ENCODE measurements around the gene MAGEC3. TPM values are rescaled to one million over a fixed set of nuclear protein-coding genes. Genes with fewer than 3 reads are reported as not detected.

MAGEC3 gene
- not detected for total RNA-seq

GRCh38 chrX:141838016-141838415 is at the start of gene MAGEC3:
Gene MAGEC3 (plus strand): TSS chrX:141838316. CDS start chrX:141838316, 0 bp downstream.
- ATAC-seq (ENCODE audit: low FRiP score in 2 of 2) (no peak), DNase-seq (no peak)
- TF ChIP-seq EP300 (IDR thresholded peaks at IDR 0.05) = no peak
- no peak for TF ChIP-seq POLR2A (IDR thresholded peaks at IDR 0.05)
- no peak for TF ChIP-seq POLR2AphosphoS5 (IDR thresholded peaks at IDR 0.05)
- TF ChIP-seq CTCF (IDR thresholded peaks at IDR 0.05) = no peak
- no peaks in the 10 kb centered on the region for H3K9me3 ChIP-seq
- WGBS, 2 donors = 78 to 79% methylated on average over 2 of the region's 2 CpGs
- H3K36me3 ChIP-seq = no peaks in the 10 kb centered on the region
- H3K27ac ChIP-seq = no peak within 1 kb of the TSS
- no peaks in the 10 kb centered on the region for H3K27me3 ChIP-seq
- H3K4me1 ChIP-seq = no peaks in the 10 kb centered on the region
- no peak within 1 kb of the TSS for H3K4me3 ChIP-seq

- DNase-seq (no peak), ATAC-seq (ENCODE audit: low FRiP score in 2 of 2) (no peak)
- H3K27me3 ChIP-seq = no peaks in the 10 kb centered on the region
- H3K9me3 ChIP-seq = no peaks in the 10 kb centered on the region
- WGBS, 2 donors = 75 to 81% methylated on average over 2 of the region's 2 CpGs
- TF ChIP-seq POLR2A (IDR thresholded peaks at IDR 0.05) (no peak), POLR2AphosphoS5 (IDR thresholded peaks at IDR 0.05) (no peak), EP300 (IDR thresholded peaks at IDR 0.05) (no peak), CTCF (IDR thresholded peaks at IDR 0.05) (no peak)
- no peaks in the 10 kb centered on the region for H3K4me1 ChIP-seq
- no peak overlapping the region for H3K27ac ChIP-seq
- no peak overlapping the region for H3K4me3 ChIP-seq
- no peaks in the 10 kb centered on the region for H3K36me3 ChIP-seq
Observed at GRCh38 chrX:141791856-141792255, 46.3 kb upstream of the MAGEC3 start.

DNA sequence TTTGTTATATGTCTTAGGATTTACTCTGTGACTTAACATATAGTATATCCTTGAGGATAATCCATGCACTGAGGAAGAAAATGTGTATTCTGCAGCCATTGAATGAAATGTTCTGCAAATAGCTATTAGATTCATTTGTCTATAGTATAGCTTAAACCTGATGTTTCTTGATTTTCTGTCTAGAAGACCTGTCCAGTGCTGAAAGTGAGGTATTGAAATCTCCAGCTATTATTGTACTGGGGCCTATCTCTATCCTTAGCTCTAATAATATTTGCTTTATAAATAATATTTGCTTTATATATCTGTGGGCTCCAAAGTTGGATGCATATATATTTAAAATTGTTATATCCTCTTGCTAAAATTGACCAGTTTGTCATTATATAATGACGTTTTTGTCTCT is 26.7 kb upstream of the MAGEC3 start:
- no peak for TF ChIP-seq EP300 (IDR thresholded peaks at IDR 0.05)
- TF ChIP-seq CTCF (IDR thresholded peaks at IDR 0.05) = no peak
- TF ChIP-seq POLR2AphosphoS5 (IDR thresholded peaks at IDR 0.05) = no peak
- no peak for TF ChIP-seq POLR2A (IDR thresholded peaks at IDR 0.05)
- Histone ChIP-seq H3K4me3 (no peak overlapping the region), H3K36me3 (no peaks in the 10 kb centered on the region), H3K27ac (no peak overlapping the region), H3K9me3 (no peaks in the 10 kb centered on the region), H3K27me3 (no peaks in the 10 kb centered on the region), H3K4me1 (no peaks in the 10 kb centered on the region)
- DNase-seq (no peak), ATAC-seq (ENCODE audit: low FRiP score in 2 of 2) (no peak)
- WGBS, 2 donors = 66 to 84% methylated on average over 1 of the region's 1 CpG

GRCh38 chrX:141814213-141814857 is 23.8 kb upstream of the MAGEC3 start:
- DNase-seq = peak in 1 of 2 donors; percentile 59
- H3K4me3 ChIP-seq = no peak overlapping the region
- 46% methylated on average over 2 of the region's 2 CpGs; no CpG with 5 or more reads in 1 of the 2 donors for WGBS, 2 donors
- no peaks in the 10 kb centered on the region for H3K36me3 ChIP-seq
- peak in 1 of 2 donors; percentile 61 for ATAC-seq (ENCODE audit: low FRiP score in 2 of 2)
- H3K4me1 ChIP-seq = no peaks in the 10 kb centered on the region
- H3K27ac ChIP-seq = no peak overlapping the region
- no peaks in the 10 kb centered on the region for H3K27me3 ChIP-seq
- no peaks in the 10 kb centered on the region for H3K9me3 ChIP-seq
- TF ChIP-seq POLR2A (IDR thresholded peaks at IDR 0.05) = no peak
- TF ChIP-seq POLR2AphosphoS5 (IDR thresholded peaks at IDR 0.05) = no peak
- TF ChIP-seq EP300 (IDR thresholded peaks at IDR 0.05) = no peak
- TF ChIP-seq CTCF (IDR thresholded peaks at IDR 0.05) = no peak

DNA sequence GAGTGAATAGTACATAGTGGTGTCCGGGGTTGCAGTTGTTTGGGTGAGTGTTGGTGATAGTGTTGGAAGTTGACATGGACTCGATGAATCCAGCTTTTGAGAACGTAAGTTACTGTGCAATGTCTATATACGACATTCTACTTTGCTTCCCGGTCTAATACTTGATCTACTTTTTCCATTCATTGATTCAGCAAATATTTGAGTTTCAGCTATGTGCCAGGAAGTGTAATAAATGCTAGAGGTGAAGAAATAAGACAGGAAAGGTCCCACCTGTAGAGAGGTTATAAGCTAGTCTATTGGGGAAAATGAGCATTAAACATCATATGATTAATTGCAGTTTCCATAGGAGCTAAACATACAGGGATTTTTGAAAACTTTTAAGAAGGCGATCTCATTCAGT is 22.2 kb upstream of the MAGEC3 start:
- Histone ChIP-seq H3K36me3 (no peaks in the 10 kb centered on the region), H3K4me3 (no peak overlapping the region), H3K27me3 (no peaks in the 10 kb centered on the region), H3K4me1 (no peaks in the 10 kb centered on the region), H3K27ac (no peak overlapping the region), H3K9me3 (no peaks in the 10 kb centered on the region)
- 74 to 81% methylated on average over 6 of the region's 6 CpGs for WGBS, 2 donors
- TF ChIP-seq CTCF (IDR thresholded peaks at IDR 0.05) = no peak
- TF ChIP-seq POLR2A (IDR thresholded peaks at IDR 0.05) = no peak
- TF ChIP-seq POLR2AphosphoS5 (IDR thresholded peaks at IDR 0.05) = no peak
- TF ChIP-seq EP300 (IDR thresholded peaks at IDR 0.05) = no peak
- ATAC-seq (ENCODE audit: low FRiP score in 2 of 2) = no peak
- DNase-seq = no peak
